HepG2 (cell line): ENCODE measurements around the gene NEU4. TPM values are rescaled to one million over a fixed set of nuclear protein-coding genes. Genes with fewer than 3 reads are reported as not detected.

ENCODE experiments used
- BORCS8-MEF2B ChIP-seq: sonication (generic); formaldehyde crosslinking; IDR thresholded peaks from 2 replicates; pipeline ENCODE4 v1.8.0; 2022; ENCODE audit warnings: mild to moderate bottlenecking, missing genetic modification reagents
- CEBPG ChIP-seq: IDR thresholded peaks from 2 replicates; pipeline ENCODE4 v1.6.1; 2016
- DNMT1 ChIP-seq: sonication (generic); formaldehyde crosslinking; IDR thresholded peaks from 2 replicates; pipeline ENCODE4 v1.5.1; 2020; ENCODE audit warnings: mild to moderate bottlenecking, missing genetic modification reagents
- GLMP ChIP-seq: sonication (generic); formaldehyde crosslinking; IDR thresholded peaks from 2 replicates; pipeline ENCODE4 v1.9.0; 2021; ENCODE audit warnings: missing genetic modification reagents, mild to moderate bottlenecking, borderline replicate concordance
- GRHL1 ChIP-seq: sonication (generic); formaldehyde crosslinking; conservative IDR thresholded peaks from 2 replicates; pipeline ENCODE4 v1.8.0; 2022; ENCODE audit warnings: missing genetic modification reagents
- HIVEP1 ChIP-seq: sonication (generic); formaldehyde crosslinking; IDR thresholded peaks from 2 replicates; pipeline ENCODE4 v1.4.0; 2020; ENCODE audit warnings: mild to moderate bottlenecking, missing genetic modification reagents
- HNF1B ChIP-seq: sonication (generic); formaldehyde crosslinking; IDR thresholded peaks from 2 replicates; pipeline ENCODE4 v1.5.1; 2020; ENCODE audit warnings: mild to moderate bottlenecking, moderate library complexity, missing genetic modification reagents
- KAT2B ChIP-seq: fragments of 150-350 bp; IDR thresholded peaks from 2 replicates; pipeline ENCODE4 v1.6.1; 2014; ENCODE audit warnings: low read depth, low read length, borderline replicate concordance
- PRPF4 ChIP-seq: fragments of 200-400 bp; formaldehyde crosslinking; IDR thresholded peaks from 2 replicates; pipeline ENCODE4 v1.6.1; 2016; ENCODE audit warnings: low read length, low read depth; ENCODE audit not compliant: poor library complexity, severe bottlenecking
- RBM39 ChIP-seq: fragments of 200-400 bp; formaldehyde crosslinking; IDR thresholded peaks from one replicate; pipeline ENCODE4 v1.6.1; 2018; ENCODE audit warnings: antibody characterized with exemption, mild to moderate bottlenecking, low read depth, low read length; ENCODE audit not compliant: poor library complexity, severe bottlenecking
- SNAPC4 ChIP-seq: sonication (generic); formaldehyde crosslinking; IDR thresholded peaks from 2 replicates; pipeline ENCODE4 v1.4.0; 2020; ENCODE audit warnings: mild to moderate bottlenecking, missing genetic modification reagents
- ZFX ChIP-seq: sonication (generic); formaldehyde crosslinking; IDR thresholded peaks from 2 replicates; pipeline ENCODE4 v1.4.0; 2020; ENCODE audit warnings: mild to moderate bottlenecking, low read depth, missing genetic modification reagents, moderate library complexity
- ZMYM4 ChIP-seq: sonication (generic); formaldehyde crosslinking; IDR thresholded peaks from 2 replicates; pipeline ENCODE4 v1.8.1; 2023; ENCODE audit warnings: mild to moderate bottlenecking, missing genetic modification reagents
- ZNF235 ChIP-seq: sonication (generic); formaldehyde crosslinking; IDR thresholded peaks from 2 replicates; pipeline ENCODE4 v1.8.1; 2023; ENCODE audit warnings: mild to moderate bottlenecking, missing genetic modification reagents, borderline replicate concordance
- ZNF512B ChIP-seq: sonication (generic); formaldehyde crosslinking; IDR thresholded peaks from 2 replicates; pipeline ENCODE4 v1.5.1; 2020; ENCODE audit warnings: missing genetic modification reagents, mild to moderate bottlenecking, borderline replicate concordance
- polyA plus RNA-seq, 8 experiments: library from polyadenylated mRNA; depleted of rRNA in 3 of 8; stranded (reverse) in 7 of 8; unstranded in 1 of 8; fragments of >200 nt; fragmentation: Illumina TruSeq in 4 of 8; extraction: Trizol in 4 of 8; gene quantifications; 2 replicates each; pipeline versions ENCODE4 v1.2.1 to v1.2.3, GENCODE V29; 2011 to 2016; ENCODE audit warnings: low read depth in 4 of 8, missing spikeins in 1 of 8, mixed read lengths in 1 of 8; ENCODE audit not compliant: insufficient read depth in 1 of 8
- total RNA-seq, 5 experiments: library from RNA; depleted of rRNA; stranded (reverse); fragments of >200 nt; fragmentation: Illumina TruSeq; extraction: Trizol; gene quantifications; 2 replicates each; pipeline ENCODE4 v1.2.3, GENCODE V29; 2016; ENCODE audit warnings: low read depth in 1 of 5

Gene NEU4
- total and polyA plus RNA-seq, 2 of the 13 experiments (the other 11 are each of a cell fraction or from before 2014, with no cell fraction given) = 53.5 to 107 TPM

- TF ChIP-seq CEBPG (CRISPR knock-in tag) = no peak
- no peak for TF ChIP-seq BORCS8-MEF2B (CRISPR knock-in tag)
- 0 out of 2 replicates have a peak, but pooled peaks have one; percentile 35 for TF ChIP-seq ZNF235 (CRISPR knock-in tag)
- no peak for TF ChIP-seq ZMYM4 (CRISPR knock-in tag)
- TF ChIP-seq HNF1B (CRISPR knock-in tag) = no peak
- peak; percentile 83; the same call in 1 of the 2 replicates for TF ChIP-seq DNMT1 (CRISPR knock-in tag)
- TF ChIP-seq ZFX (CRISPR knock-in tag) = no peak; the same call in 1 of the 2 replicates
- TF ChIP-seq SNAPC4 = no peak
- TF ChIP-seq RBM39 = no peak
- TF ChIP-seq PRPF4 = no peak
- TF ChIP-seq KAT2B = no peak
- no peak for TF ChIP-seq HIVEP1 (CRISPR knock-in tag)
- no peak for TF ChIP-seq ZNF512B (CRISPR knock-in tag)
- TF ChIP-seq GRHL1 (CRISPR knock-in tag) = no peak
- no peak for TF ChIP-seq GLMP (CRISPR knock-in tag)
These were observed 6.8 kb downstream of the NEU4 start (continued) for GRCh38 chr2:241815477-241816430.
